Caco-2 (cell line): ENCODE results near the gene SLC9C1. TPM values are rescaled to one million over a fixed set of nuclear protein-coding genes. Genes with fewer than 3 reads are reported as not detected.

Experiments
- BruUV-seq: library from RNA; stranded (reverse); fragments of 400-500 nt; replicated peaks from 2 replicates; lab custom pipeline; 2021; lab: Mats Ljungman, UMichigan
- CTCF ChIA-PET: fragments of 300-600 bp; sonication (Branson Sonifier 250); formaldehyde crosslinking; loops from one replicate; lab custom pipeline; 2022; ENCODE audit warnings: antibody characterized with exemption; lab: Charles Lee
- POLR2A ChIA-PET: fragments of 300-600 bp; sonication (Branson Sonifier 250); formaldehyde crosslinking; loops from one replicate; lab custom pipeline; 2022; ENCODE audit warnings: antibody characterized with exemption; lab: Charles Lee
- DNase-seq, 2 experiments: peaks; one replicate each; pipeline versions ENCODE4 v3.0.0 to v3.0.0-alpha.2; 2020 to 2022
- H3K27me3 ChIP-seq: replicated peaks from 2 replicates; pipeline ENCODE4 v1.6.0; 2011; ENCODE audit warnings: low read length; ENCODE audit not compliant: control insufficient read depth, insufficient read depth
- H3K36me3 ChIP-seq: 2 replicates; pipeline ENCODE4 v1.5.1; 2011; ENCODE audit warnings: low read length; ENCODE audit not compliant: control insufficient read depth, insufficient read depth
- H3K4me1 ChIP-seq: fragments of 250-450 bp; sonication (Bioruptor Pico); 2 replicates; pipeline ENCODE4 v1.5.1; 2020; ENCODE audit warnings: mild to moderate bottlenecking
- H3K4me3 ChIP-seq: 2 replicates; pipeline ENCODE4 v1.5.1; 2011; ENCODE audit warnings: low read depth, mild to moderate bottlenecking, control low read depth, low read length
- H3K9me3 ChIP-seq: fragments of 250-450 bp; sonication (Bioruptor Pico); 2 replicates; pipeline ENCODE4 v1.5.1; 2020; ENCODE audit warnings: mild to moderate bottlenecking, moderate library complexity
- H3K27ac Mint-ChIP-seq: one replicate; pipeline ENCODE4 v1.8.0; 2022; ENCODE audit warnings: mixed read lengths; ENCODE audit not compliant: unreplicated experiment
- H3K27me3 Mint-ChIP-seq: one replicate; pipeline ENCODE4 v1.8.0; 2022; ENCODE audit warnings: mixed read lengths; ENCODE audit not compliant: insufficient read depth, unreplicated experiment
- H3K36me3 Mint-ChIP-seq: one replicate; pipeline ENCODE4 v1.8.0; 2022; ENCODE audit warnings: mild to moderate bottlenecking, mixed read lengths; ENCODE audit not compliant: insufficient read depth, unreplicated experiment
- H3K4me1 Mint-ChIP-seq: one replicate; pipeline ENCODE4 v1.8.0; 2022; ENCODE audit warnings: low read depth, mixed read lengths; ENCODE audit not compliant: unreplicated experiment
- H3K4me3 Mint-ChIP-seq: one replicate; pipeline ENCODE4 v1.8.0; 2022; ENCODE audit warnings: mild to moderate bottlenecking, moderate library complexity, mixed read lengths; ENCODE audit not compliant: unreplicated experiment
- H3K9me3 Mint-ChIP-seq: one replicate; pipeline ENCODE4 v1.8.0; 2022; ENCODE audit warnings: mixed read lengths; ENCODE audit not compliant: unreplicated experiment
- CTCF ChIP-seq, 2 experiments: fragments of 200-600 bp in 1 of 2; IDR thresholded peaks; 1 replicate in 1 of 2; 2 replicates in 1 of 2; pipeline versions ENCODE4 v1.5.1 to v1.8.0; 2011 to 2022; ENCODE audit warnings: antibody characterized with exemption in 1 of 2, control low read depth in 1 of 2, inconsistent platforms in 1 of 2, low read depth in 1 of 2, low read length in 1 of 2, mild to moderate bottlenecking in 1 of 2, moderate library complexity in 1 of 2; ENCODE audit not compliant: insufficient read depth in 1 of 2, severe bottlenecking in 1 of 2, unreplicated experiment in 1 of 2
- intact Hi-C: fragments of 100-400 bp; cut with micrococcal nuclease; formaldehyde crosslinking; loops from one replicate; pipeline ENCODE4 v1.10.0; 2022; ENCODE audit not compliant: unreplicated experiment
- total RNA-seq: library from RNA; stranded (reverse); gene quantifications from 2 replicates; pipeline ENCODE4 v1.2.3, GENCODE V29; 2022

The SLC9C1 gene
- total RNA-seq, 1 experiment from 2014 or later, result not detected

- Mint-ChIP-seq H3K36me3 (no peaks in the 10 kb centered on the region), H3K9me3 (no peaks in the 10 kb centered on the region), H3K4me1 (no peaks in the 10 kb centered on the region), H3K27me3 (no peaks in the 10 kb centered on the region), H3K27ac (no peak overlapping the region), H3K4me3 (no peak overlapping the region)
- POLR2A ChIA-PET, result no interaction called here
- H3K4me3 ChIP-seq, result no peak overlapping the region
- CTCF ChIA-PET, result no interaction called here
- H3K4me1 ChIP-seq, result no peaks in the 10 kb centered on the region
- no peaks in the 10 kb centered on the region for H3K36me3 ChIP-seq
- no peaks in the 10 kb centered on the region for H3K27me3 ChIP-seq
- no TSS peak for BruUV-seq
- intact Hi-C loops, result no loop called here
- DNase-seq, result no peak
- TF ChIP-seq CTCF (IDR thresholded peaks at IDR 0.05; ENCODE audit: insufficient read depth in 1 of 2, low read depth in 1 of 2, low read length in 1 of 2, severe bottlenecking in 1 of 2, unreplicated experiment in 1 of 2), result no peak
- H3K9me3 ChIP-seq, result no peaks in the 10 kb centered on the region
Measured at GRCh38 chr3:112175646-112176045, 118.4 kb downstream of the SLC9C1 start.

- intact Hi-C loops, result no loop called here
- BruUV-seq, result no TSS peak
- CTCF ChIA-PET, result no interaction called here
Measured at GRCh38 chr3:112175037-112175436, 119.0 kb downstream of the SLC9C1 start.

GRCh38 chr3:112171144-112171543 lies 122.9 kb downstream of the SLC9C1 start:
- POLR2A ChIA-PET, result no interaction called here

More at GRCh38 chr3:112175037-112175436, 119.0 kb downstream of the SLC9C1 start:
- Mint-ChIP-seq H3K4me1 (no peaks in the 10 kb centered on the region), H3K27me3 (no peaks in the 10 kb centered on the region), H3K27ac (no peak overlapping the region), H3K4me3 (no peak overlapping the region), H3K9me3 (no peaks in the 10 kb centered on the region), H3K36me3 (no peaks in the 10 kb centered on the region)
- Histone ChIP-seq H3K9me3 (no peaks in the 10 kb centered on the region), H3K4me1 (no peaks in the 10 kb centered on the region), H3K27me3 (no peaks in the 10 kb centered on the region), H3K4me3 (no peak overlapping the region), H3K36me3 (no peaks in the 10 kb centered on the region)
- POLR2A ChIA-PET, result no interaction called here
- DNase-seq, result no peak
- no peak for TF ChIP-seq CTCF (IDR thresholded peaks at IDR 0.05; ENCODE audit: insufficient read depth in 1 of 2, low read depth in 1 of 2, low read length in 1 of 2, severe bottlenecking in 1 of 2, unreplicated experiment in 1 of 2)

More at GRCh38 chr3:112171144-112171543, 122.9 kb downstream of the SLC9C1 start:
- Mint-ChIP-seq H3K27ac (no peak overlapping the region), H3K36me3 (no peaks in the 10 kb centered on the region), H3K4me1 (no peaks in the 10 kb centered on the region), H3K27me3 (no peaks in the 10 kb centered on the region), H3K4me3 (no peak overlapping the region), H3K9me3 (no peaks in the 10 kb centered on the region)
- no TSS peak for BruUV-seq
- no peaks in the 10 kb centered on the region for H3K27me3 ChIP-seq
- no peak overlapping the region for H3K4me3 ChIP-seq
- no peak for TF ChIP-seq CTCF (IDR thresholded peaks at IDR 0.05; ENCODE audit: insufficient read depth in 1 of 2, low read depth in 1 of 2, low read length in 1 of 2, severe bottlenecking in 1 of 2, unreplicated experiment in 1 of 2)
- intact Hi-C loops, result no loop called here
- no peak for DNase-seq
- CTCF ChIA-PET, result no interaction called here
- no peaks in the 10 kb centered on the region for H3K9me3 ChIP-seq
- H3K36me3 ChIP-seq, result no peaks in the 10 kb centered on the region
- H3K4me1 ChIP-seq, result no peaks in the 10 kb centered on the region
